ENCODE measurements around the gene SCMH1. TPM values are rescaled to one million over a fixed set of nuclear protein-coding genes. Genes with fewer than 3 reads are reported as not detected.

Gene SCMH1
- total RNA-seq, 1 experiment from 2014 or later, result 39.5 TPM

DNA sequence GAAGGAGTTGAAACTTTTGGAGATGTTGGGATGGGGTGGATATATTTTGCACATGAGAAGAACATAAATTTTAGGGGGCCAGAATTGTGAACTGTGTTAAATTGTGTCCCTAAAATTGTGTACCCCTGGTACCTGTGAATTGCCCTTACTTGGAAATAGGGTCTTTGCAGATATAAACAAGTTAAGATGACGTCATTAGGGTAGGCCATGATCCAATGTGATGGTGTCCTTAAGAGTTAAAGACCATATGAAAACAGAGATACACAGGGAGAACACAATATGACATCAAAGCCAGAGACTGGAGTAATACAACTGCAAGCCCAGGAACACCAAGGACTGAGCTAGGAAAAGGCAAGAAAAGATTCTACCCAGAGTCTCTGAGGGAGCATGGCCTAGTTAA, 24.0 kb downstream of the SCMH1 start:
- H4K20me1 ChIP-seq (ENCODE audit: insufficient read depth), result no peaks in the 10 kb centered on the region
- POLR2A ChIA-PET (ENCODE audit: unreplicated experiment), result interaction anchor here (1.0 kb wide), 1 partner anchor 1245 kb away, joined by 4 read pairs; no protein-coding TSS in a partner anchor
- no peak for DNase-seq

GRCh38 chr1:41217441-41217840, 24.7 kb downstream of the SCMH1 start:
- Histone ChIP-seq H3K79me2 (ENCODE audit: low read depth) (no peaks in the 10 kb centered on the region), H3F3A (ENCODE audit: insufficient read depth, low read depth) (no peaks in the 10 kb centered on the region), H3K9me3 (ENCODE audit: insufficient read depth, low read depth) (peaks cover 16% of the 10 kb centered on the region), H4K20me1 (ENCODE audit: insufficient read depth) (no peaks in the 10 kb centered on the region), H3K4me1 (replicated peaks; ENCODE audit: insufficient read depth) (no peaks in the 10 kb centered on the region), H3K4me3 (no peak overlapping the region), H3K27ac (no peak overlapping the region), H3K9me2 (ENCODE audit: insufficient read depth) (no peaks in the 10 kb centered on the region), H3K27me3 (ENCODE audit: insufficient read depth, low read depth) (no peaks in the 10 kb centered on the region), H2AFZ (no peak overlapping the region), H3K4me2 (no peak overlapping the region), H3K36me3 (ENCODE audit: low read depth) (0 out of 2 replicates have a peak, but pooled peaks cover 4% of the 10 kb centered on the region)
- POLR2A ChIA-PET (ENCODE audit: unreplicated experiment), result no interaction called here
- BruUV-seq (replicated peaks), result no TSS peak
- intact Hi-C loops (cut with micrococcal nuclease; ENCODE audit: unreplicated experiment), result no loop called here
- DNase-seq, result no peak
- TF ChIP-seq CTCF (conservative IDR thresholded peaks at IDR 0.05) (no peak), EZH2 (IDR thresholded peaks at IDR 0.05; ENCODE audit: low read depth) (no peak)
- CTCF ChIA-PET, result no interaction called here

More for the DNA sequence above, 24.0 kb downstream of the SCMH1 start:
- no peaks in the 10 kb centered on the region for H3K4me1 ChIP-seq (replicated peaks; ENCODE audit: insufficient read depth)
- H3K9me2 ChIP-seq (ENCODE audit: insufficient read depth), result no peaks in the 10 kb centered on the region
- CTCF ChIA-PET, result no interaction called here
- H3K4me3 ChIP-seq, result no peak overlapping the region
- no peaks in the 10 kb centered on the region for H3K27me3 ChIP-seq (ENCODE audit: insufficient read depth, low read depth)
- no peak overlapping the region for H2AFZ ChIP-seq
- no peaks in the 10 kb centered on the region for H3K79me2 ChIP-seq (ENCODE audit: low read depth)
- H3K9me3 ChIP-seq (ENCODE audit: insufficient read depth, low read depth), result peaks cover 16% of the 10 kb centered on the region
- H3K4me2 ChIP-seq, result no peak overlapping the region
- no TSS peak for BruUV-seq (replicated peaks)
- intact Hi-C loops (cut with micrococcal nuclease; ENCODE audit: unreplicated experiment), result no loop called here
- H3K27ac ChIP-seq, result no peak overlapping the region
- H3K36me3 ChIP-seq (ENCODE audit: low read depth), result 0 out of 2 replicates have a peak, but pooled peaks cover 4% of the 10 kb centered on the region
- H3F3A ChIP-seq (ENCODE audit: insufficient read depth, low read depth), result no peaks in the 10 kb centered on the region
- TF ChIP-seq CTCF (conservative IDR thresholded peaks at IDR 0.05) (no peak), EZH2 (IDR thresholded peaks at IDR 0.05; ENCODE audit: low read depth) (no peak)

DNA sequence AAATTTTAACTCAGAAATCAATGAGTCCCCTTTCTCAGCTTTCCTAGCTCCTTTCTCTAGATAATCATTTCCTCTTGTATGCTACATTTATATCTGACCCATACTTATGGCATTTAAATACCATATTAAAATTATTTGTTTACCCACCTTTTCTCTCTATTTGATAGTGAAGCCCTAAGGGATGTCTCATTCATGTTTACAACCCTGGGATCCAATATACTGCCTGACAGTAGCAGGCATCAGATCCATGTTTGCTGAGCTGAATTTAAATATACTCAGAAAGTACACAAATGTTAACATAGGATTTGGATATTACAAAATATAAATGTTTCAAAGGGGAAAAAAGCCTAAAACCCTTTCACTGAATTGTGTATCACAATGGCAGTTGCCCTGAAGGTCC, 26.5 kb downstream of the SCMH1 start:
- Histone ChIP-seq H3K4me2 (no peak overlapping the region), H3K27ac (no peak overlapping the region), H3K9me3 (ENCODE audit: insufficient read depth, low read depth) (peaks cover 15% of the 10 kb centered on the region), H3F3A (ENCODE audit: insufficient read depth, low read depth) (no peaks in the 10 kb centered on the region), H2AFZ (no peak overlapping the region), H3K9me2 (ENCODE audit: insufficient read depth) (no peaks in the 10 kb centered on the region), H3K27me3 (ENCODE audit: insufficient read depth, low read depth) (no peaks in the 10 kb centered on the region), H4K20me1 (ENCODE audit: insufficient read depth) (no peaks in the 10 kb centered on the region), H3K36me3 (ENCODE audit: low read depth) (0 out of 2 replicates have a peak, but pooled peaks cover 4% of the 10 kb centered on the region), H3K79me2 (ENCODE audit: low read depth) (no peaks in the 10 kb centered on the region), H3K4me1 (replicated peaks; ENCODE audit: insufficient read depth) (no peaks in the 10 kb centered on the region), H3K4me3 (no peak overlapping the region)
- no TSS peak for BruUV-seq (replicated peaks)
- ChIA-PET CTCF (no interaction called here), POLR2A (ENCODE audit: unreplicated experiment) (no interaction called here)
- TF ChIP-seq EZH2 (IDR thresholded peaks at IDR 0.05; ENCODE audit: low read depth), result no peak
- no peak for TF ChIP-seq CTCF (conservative IDR thresholded peaks at IDR 0.05)
- intact Hi-C loops (cut with micrococcal nuclease; ENCODE audit: unreplicated experiment), result no loop called here
- no peak for DNase-seq
